EH (cell line): ENCODE results near the gene SUMO3.
A peak's percentile ranks its signal among the peaks of the same experiment; 100 is the strongest.

Experiments
- DNase-seq: peaks from one replicate; pipeline ENCODE4 v3.0.0-alpha.2; 2015; ENCODE audit warnings: low read depth

SUMO3 gene

GRCh38 chr21:44801468-44802395 is 16.1 kb downstream of the SUMO3 start, which contains the start of gene UBE2G2:
Gene UBE2G2, minus strand, starts transcription at chr21:44801820. Its CDS starts 72 bp downstream, at chr21:44801748.
- peak; percentile 78 for DNase-seq

- DNase-seq, result peak; percentile 62
Observed at GRCh38 chr21:44800971-44801467, 16.8 kb downstream of the SUMO3 start.

- peak; percentile 53 for DNase-seq
Observed at GRCh38 chr21:44800103-44800502, 17.8 kb downstream of the SUMO3 start.

GRCh38 chr21:44799646-44800045 is 18.2 kb downstream of the SUMO3 start:
- no peak for DNase-seq

GRCh38 chr21:44797775-44798174 is 20.1 kb downstream of the SUMO3 start:
- DNase-seq, result no peak

GRCh38 chr21:44795342-44795741 is 22.5 kb downstream of the SUMO3 start:
- no peak for DNase-seq

- no peak for DNase-seq
Observed at GRCh38 chr21:44793592-44794374, 24.1 kb downstream of the SUMO3 start.

- peak; percentile 62 for DNase-seq
Observed at GRCh38 chr21:44792702-44793591, 24.9 kb downstream of the SUMO3 start.

- DNase-seq, result no peak
Observed at GRCh38 chr21:44791993-44792392, 25.9 kb downstream of the SUMO3 start.

- DNase-seq, result no peak
Observed at GRCh38 chr21:44791246-44791645, 26.6 kb downstream of the SUMO3 start.

- DNase-seq, result no peak
Observed at GRCh38 chr21:44790368-44790767, 27.5 kb downstream of the SUMO3 start.

GRCh38 chr21:44789880-44790279 is 28.0 kb downstream of the SUMO3 start:
- peak; percentile 80 for DNase-seq

GRCh38 chr21:44785620-44786335 is 32.1 kb downstream of the SUMO3 start:
- DNase-seq, result peak; percentile 56

- no peak for DNase-seq
Observed at GRCh38 chr21:44784810-44785209, 33.1 kb downstream of the SUMO3 start.

- no peak for DNase-seq
Observed at GRCh38 chr21:44783020-44783696, 34.7 kb downstream of the SUMO3 start.

- no peak for DNase-seq
Observed at GRCh38 chr21:44780767-44781459, 36.9 kb downstream of the SUMO3 start.

GRCh38 chr21:44780137-44780502 is 37.7 kb downstream of the SUMO3 start:
- no peak for DNase-seq

- peak; percentile 48 for DNase-seq
Observed at GRCh38 chr21:44779417-44780136, 38.3 kb downstream of the SUMO3 start.

- no peak for DNase-seq
Observed at GRCh38 chr21:44778983-44779382, 38.9 kb downstream of the SUMO3 start.
